Neural progenitor cell (in vitro differentiated cells): ENCODE data around the gene ADGRV1. TPM values are rescaled to one million over a fixed set of nuclear protein-coding genes. Genes with fewer than 3 reads are reported as not detected.
"Not testable (repeated sequence)": the region's sequence is repeated elsewhere in the genome, so short reads cannot be mapped to it uniquely, and the experiment has no call there.

Experiments used
- DNase-seq: peaks from one replicate; pipeline ENCODE4 v3.0.0-alpha.2; 2016; ENCODE audit warnings: low spot score
- H2AFZ ChIP-seq: fragments of 200-600 bp; sonication (generic); replicated peaks from 2 replicates; pipeline ENCODE4 v1.6.1; 2016; ENCODE audit warnings: antibody characterized with exemption
- H3F3A ChIP-seq: fragments of 200-600 bp; sonication (generic); 2 replicates; pipeline ENCODE4 v1.6.1; 2016; ENCODE audit warnings: antibody characterized with exemption, low read depth
- H3K27ac ChIP-seq: fragments of 200-600 bp; sonication (generic); 2 replicates; pipeline ENCODE4 v1.5.1; 2016; ENCODE audit warnings: mild to moderate bottlenecking
- H3K27me3 ChIP-seq: fragments of 200-600 bp; sonication (generic); 2 replicates; pipeline ENCODE4 v1.6.1; 2016; ENCODE audit warnings: mild to moderate bottlenecking, moderate library complexity
- H3K36me3 ChIP-seq: fragments of 200-600 bp; sonication (generic); 2 replicates; pipeline ENCODE4 v1.5.1; 2016
- H3K4me1 ChIP-seq: fragments of 200-600 bp; sonication (generic); 2 replicates; pipeline ENCODE4 v1.6.1; 2016; ENCODE audit warnings: mixed run types
- H3K4me2 ChIP-seq: fragments of 200-600 bp; sonication (generic); 2 replicates; pipeline ENCODE4 v1.6.1; 2016
- H3K4me3 ChIP-seq: fragments of 200-600 bp; sonication (generic); 2 replicates; pipeline ENCODE4 v1.5.1; 2016
- H3K79me2 ChIP-seq: fragments of 200-600 bp; sonication (generic); 2 replicates; pipeline ENCODE4 v1.6.1; 2016; ENCODE audit warnings: low read depth
- H3K9ac ChIP-seq: fragments of 200-600 bp; sonication (generic); 2 replicates; pipeline ENCODE4 v1.6.1; 2016
- H3K9me3 ChIP-seq: fragments of 200-600 bp; sonication (generic); 2 replicates; pipeline ENCODE4 v1.5.1; 2016; ENCODE audit warnings: low read depth
- H4K20me1 ChIP-seq: fragments of 200-600 bp; sonication (generic); 2 replicates; pipeline ENCODE4 v1.6.1; 2016; ENCODE audit warnings: low read depth
- H3K27ac Mint-ChIP-seq: 3 replicates; pipeline ENCODE4 v1.8.0; 2021; ENCODE audit warnings: mixed read lengths
- H3K27me3 Mint-ChIP-seq: 2 replicates; pipeline ENCODE4 v1.8.0; 2022; ENCODE audit warnings: low read depth, mild to moderate bottlenecking, inconsistent platforms, moderate library complexity, mixed read lengths; ENCODE audit not compliant: insufficient read depth
- H3K36me3 Mint-ChIP-seq: 3 replicates; pipeline ENCODE4 v1.8.0; 2021; ENCODE audit warnings: mixed read lengths
- H3K4me1 Mint-ChIP-seq: 3 replicates; pipeline ENCODE4 v1.8.0; 2021; ENCODE audit warnings: mixed read lengths
- H3K4me3 Mint-ChIP-seq: 3 replicates; pipeline ENCODE4 v1.8.0; 2021; ENCODE audit warnings: mild to moderate bottlenecking, moderate library complexity, mixed read lengths
- H3K9me3 Mint-ChIP-seq: 3 replicates; pipeline ENCODE4 v1.8.0; 2020; ENCODE audit warnings: mixed read lengths
- EZH2 ChIP-seq: fragments of 200-600 bp; sonication (generic); IDR thresholded peaks from 2 replicates; pipeline ENCODE4 v1.6.1; 2017; ENCODE audit warnings: antibody characterized with exemption, mild to moderate bottlenecking, moderate library complexity
- EZH2phosphoT487 ChIP-seq: fragments of 200-600 bp; sonication (generic); IDR thresholded peaks from 2 replicates; pipeline ENCODE4 v1.6.1; 2017; ENCODE audit warnings: antibody characterized with exemption
- total RNA-seq: library from RNA; depleted of rRNA; stranded (reverse); fragments of >200 nt; gene quantifications from 2 replicates; pipeline ENCODE4 v1.2.3, GENCODE V29; 2015; ENCODE audit warnings: low replicate concordance
- TF ChIP-seq, protein P1 (sequence below): fragments of 200-600 bp; sonication (generic); IDR thresholded peaks from 2 replicates; pipeline ENCODE4 v1.5.1; 2017; ENCODE audit warnings: antibody characterized with exemption, mild to moderate bottlenecking

ADGRV1 gene
- total RNA-seq, 1 donor from 2014 or later, result 151 TPM

DNA sequence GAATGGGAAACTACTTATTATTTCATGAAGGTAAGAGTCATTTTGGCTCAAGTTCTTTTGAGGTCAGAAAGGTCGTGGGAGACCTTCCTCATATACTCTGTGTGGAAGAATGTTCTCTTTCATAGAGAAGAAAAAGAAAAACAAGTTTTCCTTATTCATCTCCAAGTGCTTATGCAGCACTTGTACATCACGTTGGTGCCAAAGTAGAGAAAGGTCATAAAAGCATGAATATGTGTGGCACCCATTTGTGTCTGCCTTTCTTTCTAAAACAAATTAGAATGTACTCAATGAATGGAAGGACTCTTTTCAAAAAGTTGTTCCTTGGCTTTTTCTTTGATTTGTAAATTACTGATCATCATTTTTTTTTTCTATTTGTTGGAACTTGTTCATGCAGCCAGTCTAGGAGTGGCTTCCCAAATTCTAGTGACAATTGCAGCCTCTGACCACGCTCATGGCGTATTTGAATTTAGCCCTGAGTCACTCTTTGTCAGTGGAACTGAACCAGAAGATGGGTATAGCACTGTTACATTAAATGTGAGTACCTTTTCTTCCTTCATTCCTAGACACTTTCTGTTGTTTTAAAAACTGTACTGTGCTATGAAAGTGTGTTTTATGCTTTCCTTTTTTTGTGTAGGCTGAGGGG lies 122.4 kb downstream of the ADGRV1 start:
- Histone ChIP-seq H3K79me2 (no peaks in the 10 kb centered on the region), H3K4me2 (no peak overlapping the region), H3K4me3 (no peak overlapping the region), H3K9ac (no peak overlapping the region), H3K4me1 (no peaks in the 10 kb centered on the region), H4K20me1 (no peaks in the 10 kb centered on the region), H3K9me3 (no peaks in the 10 kb centered on the region), H3K27me3 (no peaks in the 10 kb centered on the region), H3K27ac (no peak overlapping the region), H2AFZ (no peak overlapping the region), H3F3A (no peaks in the 10 kb centered on the region), H3K36me3 (peaks cover 21% of the 10 kb centered on the region)
- H3K9me3 Mint-ChIP-seq, result peaks cover 6% of the 10 kb centered on the region
- no peak overlapping the region for H3K27ac Mint-ChIP-seq
- H3K4me1 Mint-ChIP-seq, result peaks cover 6% of the 10 kb centered on the region
- DNase-seq, result no peak
- TF ChIP-seq, protein P1, sequence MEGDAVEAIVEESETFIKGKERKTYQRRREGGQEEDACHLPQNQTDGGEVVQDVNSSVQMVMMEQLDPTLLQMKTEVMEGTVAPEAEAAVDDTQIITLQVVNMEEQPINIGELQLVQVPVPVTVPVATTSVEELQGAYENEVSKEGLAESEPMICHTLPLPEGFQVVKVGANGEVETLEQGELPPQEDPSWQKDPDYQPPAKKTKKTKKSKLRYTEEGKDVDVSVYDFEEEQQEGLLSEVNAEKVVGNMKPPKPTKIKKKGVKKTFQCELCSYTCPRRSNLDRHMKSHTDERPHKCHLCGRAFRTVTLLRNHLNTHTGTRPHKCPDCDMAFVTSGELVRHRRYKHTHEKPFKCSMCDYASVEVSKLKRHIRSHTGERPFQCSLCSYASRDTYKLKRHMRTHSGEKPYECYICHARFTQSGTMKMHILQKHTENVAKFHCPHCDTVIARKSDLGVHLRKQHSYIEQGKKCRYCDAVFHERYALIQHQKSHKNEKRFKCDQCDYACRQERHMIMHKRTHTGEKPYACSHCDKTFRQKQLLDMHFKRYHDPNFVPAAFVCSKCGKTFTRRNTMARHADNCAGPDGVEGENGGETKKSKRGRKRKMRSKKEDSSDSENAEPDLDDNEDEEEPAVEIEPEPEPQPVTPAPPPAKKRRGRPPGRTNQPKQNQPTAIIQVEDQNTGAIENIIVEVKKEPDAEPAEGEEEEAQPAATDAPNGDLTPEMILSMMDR, result no peak
- TF ChIP-seq EZH2 (no peak), EZH2phosphoT487 (no peak)
- no peaks in the 10 kb centered on the region for H3K27me3 Mint-ChIP-seq
- no peak overlapping the region for H3K4me3 Mint-ChIP-seq
- peaks cover 49% of the 10 kb centered on the region for H3K36me3 Mint-ChIP-seq

DNA sequence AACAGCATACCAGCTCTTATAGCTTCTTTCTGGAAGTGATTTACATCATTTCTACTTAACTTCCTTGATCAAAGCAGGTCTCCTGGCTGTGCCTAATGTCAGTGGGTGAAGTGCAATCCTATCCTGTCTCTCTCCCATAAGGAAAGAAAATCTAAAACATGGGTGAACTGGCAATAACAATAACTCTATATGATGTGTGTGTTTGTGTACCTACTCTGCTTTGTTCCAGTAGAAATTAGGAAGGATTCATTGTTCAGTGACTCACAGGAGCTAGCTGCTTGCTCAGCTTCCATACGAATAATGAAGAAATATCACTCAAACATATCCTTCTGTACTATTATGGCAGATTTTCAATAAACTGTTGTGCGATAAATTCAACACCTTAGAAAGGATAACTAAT lies 123.7 kb downstream of the ADGRV1 start:
- peaks cover 6% of the 10 kb centered on the region for H3K4me1 Mint-ChIP-seq
- H3K27ac Mint-ChIP-seq, result no peak overlapping the region
- H2AFZ ChIP-seq, result no peak overlapping the region
- no peak for DNase-seq
- peaks cover 7% of the 10 kb centered on the region for H3K9me3 Mint-ChIP-seq
- TF ChIP-seq EZH2, result no peak
- TF ChIP-seq EZH2phosphoT487, result no peak
- TF ChIP-seq, protein P1, result no peak
- peaks cover 17% of the 10 kb centered on the region for H3K36me3 ChIP-seq
- no peaks in the 10 kb centered on the region for H4K20me1 ChIP-seq
- H3K4me1 ChIP-seq, result no peaks in the 10 kb centered on the region
- H3K79me2 ChIP-seq, result no peaks in the 10 kb centered on the region
- no peak overlapping the region for H3K4me3 Mint-ChIP-seq
- H3K9me3 ChIP-seq, result no peaks in the 10 kb centered on the region
- H3K4me3 ChIP-seq, result no peak overlapping the region
- no peaks in the 10 kb centered on the region for H3K27me3 Mint-ChIP-seq
- no peaks in the 10 kb centered on the region for H3K27me3 ChIP-seq
- no peak overlapping the region for H3K9ac ChIP-seq
- H3K36me3 Mint-ChIP-seq, result peaks cover 48% of the 10 kb centered on the region
- H3K27ac ChIP-seq, result no peak overlapping the region
- H3K4me2 ChIP-seq, result no peak overlapping the region
- H3F3A ChIP-seq, result no peaks in the 10 kb centered on the region

DNA sequence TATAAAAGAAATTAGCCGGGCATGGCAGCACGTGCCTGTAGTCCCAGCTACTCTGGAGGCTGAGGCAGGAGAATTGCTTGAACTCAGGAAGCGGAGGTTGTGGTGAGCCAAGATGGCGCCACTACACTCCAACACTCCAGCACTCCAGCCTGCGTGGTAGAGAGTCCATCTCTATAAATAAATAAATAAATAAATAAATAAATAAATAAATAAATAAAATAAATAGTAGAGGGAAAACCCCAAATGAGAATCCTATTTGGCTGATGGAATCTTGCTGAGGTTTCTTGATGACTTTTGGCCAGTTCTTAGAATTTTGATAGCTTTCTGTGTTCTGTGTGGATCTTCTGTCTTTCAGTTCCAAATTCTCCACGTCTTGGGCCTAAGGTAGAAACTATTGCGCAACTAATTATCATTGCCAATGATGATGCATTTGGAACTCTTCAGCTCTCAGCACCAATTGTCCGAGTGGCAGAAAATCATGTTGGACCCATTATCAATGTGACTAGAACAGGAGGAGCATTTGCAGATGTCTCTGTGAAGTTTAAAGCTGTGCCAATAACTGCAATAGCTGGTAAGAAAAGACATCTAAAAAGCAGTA lies 126.9 kb downstream of the ADGRV1 start:
- H3K4me1 Mint-ChIP-seq, result peaks cover 6% of the 10 kb centered on the region
- Histone ChIP-seq H4K20me1 (no peaks in the 10 kb centered on the region), H3K4me3 (no peak overlapping the region), H3K9me3 (no peaks in the 10 kb centered on the region), H3K79me2 (no peaks in the 10 kb centered on the region), H3K27me3 (no peaks in the 10 kb centered on the region), H3K36me3 (peaks cover 17% of the 10 kb centered on the region), H3F3A (no peaks in the 10 kb centered on the region), H2AFZ (no peak overlapping the region), H3K27ac (no peak overlapping the region), H3K4me1 (no peaks in the 10 kb centered on the region), H3K4me2 (no peak overlapping the region), H3K9ac (no peak overlapping the region)
- TF ChIP-seq EZH2phosphoT487 (no peak), EZH2 (no peak)
- TF ChIP-seq, protein P1, result no peak
- H3K27me3 Mint-ChIP-seq, result no peaks in the 10 kb centered on the region
- no peak overlapping the region for H3K4me3 Mint-ChIP-seq
- DNase-seq, result no peak
- H3K36me3 Mint-ChIP-seq, result peaks cover 48% of the 10 kb centered on the region
- H3K9me3 Mint-ChIP-seq, result peaks cover 8% of the 10 kb centered on the region
- H3K27ac Mint-ChIP-seq, result no peak overlapping the region

DNA sequence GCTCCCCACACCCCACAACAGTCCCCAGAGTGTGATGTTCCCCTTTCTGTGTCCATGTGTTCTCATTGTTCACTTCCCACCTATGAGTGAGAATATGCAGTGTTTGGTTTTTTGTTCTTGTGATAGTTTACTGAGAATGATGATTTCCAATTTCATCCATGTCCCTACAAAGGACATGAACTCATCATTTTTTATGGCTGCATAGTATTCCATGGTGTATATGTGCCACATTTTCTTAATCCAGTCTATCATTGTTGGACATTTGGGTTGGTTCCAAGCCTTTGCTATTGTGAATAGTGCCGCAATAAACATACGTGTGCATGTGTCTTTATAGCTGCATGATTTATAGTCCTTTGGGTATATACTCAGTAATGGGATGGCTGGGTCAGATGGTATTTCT lies 127.8 kb downstream of the ADGRV1 start:
- H3K27ac Mint-ChIP-seq, H3K9me3 ChIP-seq, H3K9me3 Mint-ChIP-seq, H3K4me3 Mint-ChIP-seq, H2AFZ ChIP-seq, H3K9ac ChIP-seq, H3K4me1 Mint-ChIP-seq, H4K20me1 ChIP-seq, H3K79me2 ChIP-seq, H3K27ac ChIP-seq, DNase-seq, H3K4me2 ChIP-seq, H3F3A ChIP-seq, H3K27me3 Mint-ChIP-seq, H3K4me1 ChIP-seq, H3K4me3 ChIP-seq, H3K27me3 ChIP-seq: not testable (repeated sequence)
- peaks cover 50% of the 10 kb centered on the region for H3K36me3 Mint-ChIP-seq
- H3K36me3 ChIP-seq, result peaks cover 17% of the 10 kb centered on the region

DNA sequence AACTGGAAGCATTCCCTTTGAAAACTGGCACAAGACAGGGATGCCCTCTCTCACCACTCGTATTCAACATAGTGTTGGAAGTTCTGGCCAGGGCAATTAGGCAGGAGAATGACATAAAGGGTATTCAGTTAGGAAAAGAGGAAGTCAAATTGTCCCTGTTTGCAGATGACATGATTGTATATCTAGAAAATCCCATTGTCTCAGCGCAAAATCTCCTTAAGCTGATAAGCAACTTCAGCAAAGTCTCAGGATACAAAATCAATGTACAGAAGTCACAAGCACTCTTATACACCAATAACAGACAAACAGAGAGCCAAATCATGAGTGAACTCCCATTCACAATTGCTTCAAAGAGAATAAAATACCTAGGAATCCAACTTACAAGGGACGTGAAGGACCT lies 128.9 kb downstream of the ADGRV1 start:
- H3K4me1 Mint-ChIP-seq, H3K27me3 ChIP-seq, H3K4me3 ChIP-seq, DNase-seq, H3K27ac Mint-ChIP-seq, H3K4me2 ChIP-seq, H3K27me3 Mint-ChIP-seq, H3K79me2 ChIP-seq, H3K4me3 Mint-ChIP-seq, H3K9me3 Mint-ChIP-seq, H3K9ac ChIP-seq, H3K9me3 ChIP-seq, H3K27ac ChIP-seq, H4K20me1 ChIP-seq, H2AFZ ChIP-seq, H3F3A ChIP-seq, H3K4me1 ChIP-seq: not testable (repeated sequence)
- H3K36me3 ChIP-seq, result peaks cover 15% of the 10 kb centered on the region
- peaks cover 45% of the 10 kb centered on the region for H3K36me3 Mint-ChIP-seq
